A549 (cell line): ENCODE data around the gene ULBP1.

Source experiments
- CHD2 ChIP-seq: fragments of 150-350 bp; IDR thresholded peaks from 2 replicates; pipeline ENCODE4 v1.6.1; 2014; ENCODE audit warnings: low read length; ENCODE audit not compliant: partially characterized antibody
- CHD4 ChIP-seq: fragments of 200-600 bp; sonication (generic); IDR thresholded peaks from 2 replicates; pipeline ENCODE4 v1.6.1; 2016; ENCODE audit warnings: antibody characterized with exemption, mild to moderate bottlenecking, borderline replicate concordance
- CTCF ChIP-seq: fragments of >200 bp; sonication (Bioruptor Twin); formaldehyde crosslinking; IDR thresholded peaks from 3 replicates; pipeline ENCODE4 v1.5.1; 2016
- REST ChIP-seq: fragments of 200-600 bp; sonication (generic); IDR thresholded peaks from 2 replicates; pipeline ENCODE4 v1.6.1; 2016; ENCODE audit warnings: antibody characterized with exemption, mild to moderate bottlenecking, moderate library complexity
- TP53 ChIP-seq: fragments of 250-450 bp; sonication (Bioruptor Pico); IDR thresholded peaks from 2 replicates; pipeline ENCODE4 v1.5.0; 2021; ENCODE audit warnings: mild to moderate bottlenecking, moderate library complexity

DNA sequence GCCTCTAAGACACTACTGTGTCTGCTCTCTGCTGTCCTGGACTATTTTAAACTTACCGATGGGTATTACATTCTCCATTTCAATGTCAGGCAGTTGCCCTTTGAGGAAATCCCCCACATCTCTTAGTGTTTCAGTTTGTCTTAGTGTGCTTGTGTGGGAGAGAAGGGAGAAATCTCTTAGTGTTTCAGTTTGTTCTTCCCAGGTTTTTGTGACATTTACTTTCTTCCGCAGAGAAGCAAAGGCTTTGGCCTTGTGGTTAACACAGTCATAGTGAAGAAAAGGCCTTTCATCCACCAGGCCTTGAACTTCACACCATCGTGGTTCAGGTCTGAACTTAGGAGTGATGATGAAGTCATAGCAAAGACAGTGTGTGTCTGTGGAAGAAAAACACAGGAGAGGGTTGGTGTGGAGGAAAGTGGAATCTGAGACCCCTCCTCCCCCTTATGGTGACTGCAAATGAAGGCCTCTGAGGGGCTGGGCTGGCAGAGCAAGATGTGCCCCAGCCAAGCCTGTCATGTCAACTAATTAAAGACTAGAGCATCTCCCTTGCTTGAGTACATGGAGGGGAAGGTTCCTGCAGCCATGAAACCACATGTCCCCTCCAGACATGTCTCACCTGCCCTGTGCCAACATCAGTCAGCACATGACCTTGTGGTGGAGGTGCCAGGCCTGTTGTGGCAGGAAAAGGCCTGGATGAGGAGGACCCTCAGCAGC is 37.7 kb downstream of the ULBP1 start:
- TF ChIP-seq TP53, result no peak
- no peak for TF ChIP-seq CTCF
- TF ChIP-seq CHD2, result no peak
- TF ChIP-seq CHD4, result no peak
- no peak for TF ChIP-seq REST
